IPS DF 6.9 (cell line): ENCODE data around the gene TIAM1.

Source experiments
- DNase-seq: peaks from one replicate; pipeline ENCODE4 v3.0.0-alpha.2; 2013; ENCODE audit warnings: low read depth, low spot score
- H3K27ac ChIP-seq: one replicate; pipeline ENCODE4 v1.5.1; 2013; ENCODE audit warnings: low read length, control low read depth
- H3K27me3 ChIP-seq: 2 replicates; pipeline ENCODE4 v1.6.1; 2013; ENCODE audit warnings: mild to moderate bottlenecking, low read length; ENCODE audit not compliant: control insufficient read depth, insufficient read depth
- H3K36me3 ChIP-seq: 2 replicates; pipeline ENCODE4 v1.6.1; 2013; ENCODE audit warnings: low read length; ENCODE audit not compliant: control insufficient read depth, insufficient read depth
- H3K4me1 ChIP-seq: 2 replicates; pipeline ENCODE4 v1.6.1; 2013; ENCODE audit warnings: low read length; ENCODE audit not compliant: control insufficient read depth, insufficient read depth
- H3K4me3 ChIP-seq: 2 replicates; pipeline ENCODE4 v1.5.1; 2013; ENCODE audit warnings: mild to moderate bottlenecking, low read length
- H3K9me3 ChIP-seq: 2 replicates; pipeline ENCODE4 v1.6.1; 2013; ENCODE audit warnings: low read length, inconsistent platforms; ENCODE audit not compliant: control insufficient read depth, insufficient read depth
- WGBS: extraction: QIAGEN DNeasy Blood & Tissue Kit; methylation state at CpG from one replicate; pipeline ENCODE4 v1.1.7; 2013; ENCODE audit warnings: mixed read lengths, missing lambda C conversion rate; ENCODE audit not compliant: insufficient read length, insufficient coverage; 5-methylcytosine and 5-hydroxymethylcytosine counted together

The TIAM1 gene

DNA sequence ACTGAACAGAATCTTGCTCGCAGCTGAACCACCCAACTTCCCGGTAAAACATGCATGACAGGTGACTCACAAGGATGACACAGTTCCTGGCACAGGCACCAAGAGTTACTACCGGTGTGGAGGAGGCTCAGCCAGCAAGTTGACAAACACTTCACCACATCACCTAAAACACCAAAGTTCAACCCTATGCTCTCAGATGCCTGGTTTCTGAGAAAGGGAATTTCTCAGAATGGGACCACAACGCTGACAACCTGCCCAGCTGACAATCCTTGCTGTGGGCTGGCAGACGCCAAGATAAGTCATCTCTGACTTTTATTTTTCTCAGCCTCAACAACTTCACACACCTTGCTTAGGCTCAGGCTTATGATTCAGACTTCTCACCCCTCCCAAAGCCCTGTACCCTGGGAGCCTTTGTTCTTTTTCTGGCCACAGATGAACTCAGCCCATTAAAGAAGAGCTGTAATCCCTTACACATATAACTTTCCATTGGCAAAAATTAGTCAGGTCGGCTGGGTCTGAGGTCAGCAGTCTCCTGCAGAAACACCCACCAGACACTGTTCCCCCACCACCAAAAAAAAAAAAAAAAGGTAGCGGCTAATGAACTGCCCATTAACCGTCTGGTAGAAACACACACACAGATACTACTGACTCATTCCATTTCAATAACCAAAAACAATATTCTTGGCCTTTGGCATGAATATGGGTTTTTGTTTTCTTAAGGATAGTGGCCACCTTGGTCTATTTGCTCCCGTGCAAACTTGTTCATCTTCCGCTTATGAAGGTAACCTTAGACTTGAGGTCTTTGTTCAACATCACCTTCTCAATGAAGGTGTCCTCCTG lies 10.8 kb upstream of the TIAM1 start:
- Histone ChIP-seq H3K4me1 (no peaks in the 10 kb centered on the region; the same call in 1 of the 2 replicates), H3K27ac (no peak overlapping the region), H3K9me3 (no peaks in the 10 kb centered on the region), H3K27me3 (no peaks in the 10 kb centered on the region), H3K36me3 (no peaks in the 10 kb centered on the region), H3K4me3 (no peak overlapping the region)
- DNase-seq, result no peak
- WGBS, result no CpG with 5 or more reads among the region's 10 CpGs

DNA sequence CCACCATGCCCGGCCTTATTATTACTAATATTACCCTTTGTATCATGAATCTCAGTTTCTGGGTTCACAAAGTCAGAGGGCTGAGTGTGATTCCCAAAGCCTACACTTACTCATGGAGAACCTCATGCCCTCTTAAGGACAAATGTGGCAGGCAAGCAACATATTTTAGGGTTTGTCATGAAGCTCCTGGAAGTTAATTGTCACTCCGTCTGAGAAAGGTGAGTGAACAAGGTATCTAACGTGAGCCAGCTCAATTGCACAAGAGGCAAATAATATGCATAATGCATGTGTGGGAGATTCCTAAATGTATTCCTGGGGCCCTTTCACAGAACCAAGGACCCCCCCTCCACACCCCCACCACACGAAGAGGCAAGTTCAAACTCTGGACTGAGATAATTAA lies 10.1 kb upstream of the TIAM1 start:
- DNase-seq, result no peak
- H3K4me3 ChIP-seq, result no peak overlapping the region
- no CpG with 5 or more reads among the region's 4 CpGs for WGBS
- no peaks in the 10 kb centered on the region for H3K36me3 ChIP-seq
- no peak overlapping the region for H3K27ac ChIP-seq
- H3K9me3 ChIP-seq, result no peaks in the 10 kb centered on the region
- H3K27me3 ChIP-seq, result no peaks in the 10 kb centered on the region
- H3K4me1 ChIP-seq, result no peaks in the 10 kb centered on the region; the same call in 1 of the 2 replicates

DNA sequence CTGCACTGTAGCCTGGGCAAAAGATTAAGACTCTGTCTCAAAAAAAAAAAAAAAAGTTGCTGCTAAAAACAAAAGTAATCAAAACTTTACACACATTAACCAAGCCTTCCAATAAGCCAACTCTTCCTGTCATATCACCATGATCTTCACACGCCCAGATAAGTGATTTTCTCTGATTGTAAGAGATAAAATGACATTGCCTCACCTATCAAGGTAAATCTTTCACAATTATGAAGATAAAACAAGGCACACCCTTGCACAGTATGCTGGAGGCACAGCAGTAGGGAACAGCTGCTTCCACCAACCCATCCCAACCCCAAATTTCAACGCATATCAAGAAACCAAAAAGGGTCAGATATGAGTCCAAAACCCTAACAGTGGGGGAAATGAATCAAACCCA lies 8.8 kb upstream of the TIAM1 start:
- Histone ChIP-seq H3K4me1 (no peaks in the 10 kb centered on the region; the same call in 1 of the 2 replicates), H3K4me3 (no peak overlapping the region), H3K36me3 (no peaks in the 10 kb centered on the region), H3K9me3 (no peaks in the 10 kb centered on the region), H3K27ac (no peak overlapping the region), H3K27me3 (no peaks in the 10 kb centered on the region)
- WGBS, result no CpG with 5 or more reads among the region's 2 CpGs
- DNase-seq, result no peak

DNA sequence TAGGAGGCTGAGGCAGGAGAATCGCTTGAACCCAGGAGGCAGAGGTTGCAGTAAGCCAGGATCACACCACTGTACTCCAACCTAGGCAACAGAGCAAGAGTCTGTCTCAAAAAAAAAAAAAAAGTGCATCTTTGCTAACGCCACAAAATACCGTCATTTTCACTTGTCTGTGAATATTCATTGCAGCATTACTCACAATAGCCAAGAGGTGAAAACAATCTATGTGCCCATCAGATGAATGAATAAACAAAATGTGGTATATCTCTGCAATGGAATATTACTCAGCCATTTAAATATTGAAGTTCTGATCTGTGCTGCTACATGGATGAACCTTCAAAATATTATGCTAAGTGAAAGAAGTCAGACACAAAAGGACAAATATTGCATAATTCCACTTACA lies 7.9 kb upstream of the TIAM1 start:
- no peak for DNase-seq
- no peak overlapping the region for H3K4me3 ChIP-seq
- no CpG with 5 or more reads among the region's 3 CpGs for WGBS
- no peaks in the 10 kb centered on the region for H3K27me3 ChIP-seq
- H3K4me1 ChIP-seq, result no peaks in the 10 kb centered on the region; the same call in 1 of the 2 replicates
- H3K9me3 ChIP-seq, result no peaks in the 10 kb centered on the region
- no peak overlapping the region for H3K27ac ChIP-seq
- H3K36me3 ChIP-seq, result no peaks in the 10 kb centered on the region

DNA sequence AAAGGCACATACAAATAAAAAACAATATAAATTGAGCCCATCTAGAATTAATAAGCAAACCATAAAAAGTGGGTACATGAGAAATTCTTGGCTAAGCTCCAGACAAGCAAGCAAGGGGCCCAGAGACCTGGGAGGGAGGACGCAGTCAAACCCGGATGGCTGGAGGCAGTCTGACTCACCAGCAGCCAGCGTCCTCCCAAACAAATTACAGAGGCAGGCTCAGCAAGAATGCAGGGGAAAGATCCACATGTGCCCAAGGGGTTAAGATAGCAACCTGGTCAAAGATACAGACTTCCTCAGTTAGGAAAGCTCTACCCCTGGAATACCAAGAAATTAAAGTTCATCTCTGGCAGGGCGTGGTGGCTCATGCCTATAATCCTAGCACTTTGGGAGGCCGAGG lies 7.4 kb upstream of the TIAM1 start:
- H3K27ac ChIP-seq, result no peak overlapping the region
- H3K27me3 ChIP-seq, result no peaks in the 10 kb centered on the region
- no peaks in the 10 kb centered on the region; the same call in 1 of the 2 replicates for H3K4me1 ChIP-seq
- WGBS, result no CpG with 5 or more reads among the region's 5 CpGs
- DNase-seq, result no peak
- no peak overlapping the region for H3K4me3 ChIP-seq
- no peaks in the 10 kb centered on the region for H3K9me3 ChIP-seq
- H3K36me3 ChIP-seq, result no peaks in the 10 kb centered on the region

DNA sequence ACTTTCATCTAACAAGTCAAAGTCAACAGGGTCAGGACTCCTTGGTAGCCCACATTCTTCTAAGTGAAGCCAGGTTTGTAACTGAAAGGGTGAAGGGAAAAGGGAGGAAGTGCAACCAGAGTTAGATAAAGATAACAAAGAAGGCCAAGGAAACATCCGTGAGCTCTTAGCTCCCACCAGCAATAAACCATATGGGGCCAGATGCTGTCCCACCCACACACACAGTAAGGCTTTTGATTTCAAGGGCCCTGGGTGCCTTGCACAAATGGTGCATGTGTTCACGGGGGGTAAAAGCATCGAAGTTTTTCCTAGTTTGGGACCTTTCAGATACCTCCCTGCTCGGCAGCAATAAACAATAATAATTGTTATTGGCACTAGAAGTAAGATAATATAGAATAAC lies 5.1 kb upstream of the TIAM1 start:
- no peaks in the 10 kb centered on the region; the same call in 1 of the 2 replicates for H3K4me1 ChIP-seq
- DNase-seq, result no peak
- no peak overlapping the region for H3K27ac ChIP-seq
- no peaks in the 10 kb centered on the region for H3K27me3 ChIP-seq
- no peaks in the 10 kb centered on the region for H3K36me3 ChIP-seq
- no CpG with 5 or more reads among the region's 4 CpGs for WGBS
- H3K9me3 ChIP-seq, result no peaks in the 10 kb centered on the region
- no peak overlapping the region for H3K4me3 ChIP-seq

DNA sequence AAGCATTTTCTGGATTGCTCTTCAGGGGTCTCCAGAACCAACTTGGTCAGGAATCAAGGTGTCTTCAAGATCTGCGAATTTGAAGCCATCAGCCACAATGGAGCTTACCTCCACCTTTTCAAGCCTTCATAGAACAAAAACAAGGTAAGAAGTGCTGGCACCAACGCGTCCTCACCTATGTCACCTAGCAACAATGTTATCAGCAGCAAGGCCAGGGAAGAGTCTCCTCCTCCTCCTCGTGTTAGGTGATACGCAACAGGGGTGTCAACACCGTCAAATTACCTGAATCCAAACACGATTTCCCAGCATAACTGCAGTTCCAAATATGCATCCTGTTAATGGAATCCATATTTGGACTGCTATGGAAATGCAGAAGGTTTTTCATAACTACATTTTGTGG lies 4.1 kb upstream of the TIAM1 start:
- H3K27me3 ChIP-seq, result no peaks in the 10 kb centered on the region
- H3K4me1 ChIP-seq, result no peaks in the 10 kb centered on the region; the same call in 1 of the 2 replicates
- no CpG with 5 or more reads among the region's 7 CpGs for WGBS
- no peaks in the 10 kb centered on the region for H3K36me3 ChIP-seq
- H3K27ac ChIP-seq, result no peak overlapping the region
- no peak for DNase-seq
- no peaks in the 10 kb centered on the region for H3K9me3 ChIP-seq
- H3K4me3 ChIP-seq, result no peak overlapping the region

DNA sequence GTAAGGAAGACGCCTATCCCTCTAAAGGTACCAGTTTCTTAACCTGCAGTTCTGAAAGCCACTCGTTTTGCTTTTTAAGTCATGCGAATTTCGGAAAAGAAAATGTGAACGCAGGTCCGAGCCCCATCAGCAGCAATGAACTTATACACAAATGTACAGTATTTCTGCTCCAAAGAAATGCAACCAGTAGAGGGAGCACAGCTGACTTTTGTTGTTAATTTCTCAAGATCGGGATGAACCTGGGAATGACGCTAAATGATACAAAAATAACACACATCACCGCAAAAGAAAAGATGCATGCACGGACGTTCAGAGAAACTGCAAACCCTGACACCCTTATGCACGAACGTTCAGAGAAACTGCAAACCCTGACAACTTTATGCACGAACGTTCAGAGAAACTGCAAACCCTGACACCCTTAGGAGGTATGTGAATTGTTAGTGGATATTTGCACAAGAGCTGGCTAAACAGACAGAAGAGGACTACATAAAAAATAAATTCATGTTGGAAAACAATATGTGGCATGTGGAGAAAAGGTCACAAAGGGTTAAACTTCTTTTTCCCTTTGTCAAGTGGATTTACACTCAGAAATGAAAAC lies 3.5 kb upstream of the TIAM1 start:
- H3K9me3 ChIP-seq, result no peaks in the 10 kb centered on the region
- H3K4me1 ChIP-seq, result no peaks in the 10 kb centered on the region; the same call in 1 of the 2 replicates
- H3K27ac ChIP-seq, result no peak overlapping the region
- H3K27me3 ChIP-seq, result no peaks in the 10 kb centered on the region
- H3K36me3 ChIP-seq, result no peaks in the 10 kb centered on the region
- no CpG with 5 or more reads among the region's 15 CpGs for WGBS
- H3K4me3 ChIP-seq, result no peak overlapping the region
- no peak for DNase-seq

DNA sequence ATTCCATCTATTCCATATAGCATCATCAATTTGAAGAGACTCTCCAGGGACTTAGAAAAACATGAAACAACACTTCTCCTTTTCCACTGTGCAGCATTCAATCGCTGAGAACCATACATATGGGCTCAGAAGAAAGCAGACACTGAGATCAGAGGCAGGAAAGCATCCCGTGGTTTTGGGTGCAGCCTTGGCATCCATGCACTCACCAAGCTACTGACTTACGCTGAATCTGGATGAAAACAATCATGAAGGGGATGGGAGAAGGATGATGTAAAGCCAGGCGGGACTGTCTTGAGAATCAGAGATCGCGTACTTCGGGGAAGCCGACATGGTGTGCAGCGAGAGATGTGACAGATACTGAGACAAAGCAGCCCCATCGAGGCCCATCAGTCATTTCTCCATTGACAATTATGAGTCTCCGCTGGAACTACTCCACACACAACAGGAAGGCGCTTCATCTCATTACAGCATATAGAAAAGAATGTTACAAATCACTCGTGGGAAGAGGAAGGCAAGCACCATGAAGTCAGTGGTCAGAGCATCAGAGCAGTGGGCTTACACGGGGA lies 2.3 kb upstream of the TIAM1 start:
- DNase-seq, result no peak
- Histone ChIP-seq H3K36me3 (no peaks in the 10 kb centered on the region), H3K27ac (no peak overlapping the region), H3K4me1 (no peaks in the 10 kb centered on the region; the same call in 1 of the 2 replicates), H3K9me3 (no peaks in the 10 kb centered on the region), H3K4me3 (no peak overlapping the region), H3K27me3 (no peaks in the 10 kb centered on the region)
- no CpG with 5 or more reads among the region's 14 CpGs for WGBS

DNA sequence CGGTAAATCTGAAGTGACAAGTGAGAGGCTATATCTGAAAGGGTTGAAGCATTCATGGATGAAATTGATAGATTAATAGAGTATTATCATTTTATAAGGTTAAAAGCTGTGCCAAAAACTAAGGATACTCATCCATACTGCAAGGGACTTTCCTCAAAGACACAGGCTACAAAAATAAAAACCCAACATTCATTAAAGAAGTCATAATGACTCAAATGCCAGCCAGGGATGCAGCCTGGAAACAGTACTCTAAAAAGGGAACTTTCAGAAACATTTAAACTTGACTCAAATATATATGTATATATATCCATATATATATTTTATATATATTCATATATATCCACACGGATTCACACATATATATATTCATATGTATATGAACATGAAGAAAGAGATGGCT lies 1.1 kb upstream of the TIAM1 start:
- WGBS, result no CpG with 5 or more reads among the region's 2 CpGs
- Histone ChIP-seq H3K27ac (no peak overlapping the region), H3K4me3 (no peak overlapping the region), H3K4me1 (no peaks in the 10 kb centered on the region; the same call in 1 of the 2 replicates), H3K27me3 (no peaks in the 10 kb centered on the region), H3K36me3 (no peaks in the 10 kb centered on the region), H3K9me3 (no peaks in the 10 kb centered on the region)
- no peak for DNase-seq
